ENCODE measurements around the gene POU3F1. TPM values are rescaled to one million over a fixed set of nuclear protein-coding genes. Genes with fewer than 3 reads are reported as not detected.

Gene POU3F1
- polyA plus RNA-seq, 2 of the 4 experiments (the other 2 are of a cell fraction), result not detected

- CTCF ChIA-PET, result interaction anchor here (2.1 to 6.9 kb wide), 2 partner anchors 7 to 21 kb away, joined by 8 to 53 read pairs; partner anchors contain the start of gene SF3A3
Observed at GRCh38 chr1:37997256-37998088, 49.1 kb downstream of the POU3F1 start.

GRCh38 chr1:37995751-37996345 is 50.7 kb downstream of the POU3F1 start:
- Histone ChIP-seq H3K4me3 (no peak overlapping the region), H3K9me3 (no peaks in the 10 kb centered on the region), H3K27ac (no peak overlapping the region), H3K4me1 (peaks cover 22% of the 10 kb centered on the region), H3K4me2 (no peak overlapping the region)
- no peak for DNase-seq (ENCODE audit: low read depth in 1 of 2, low spot score in 1 of 2)
- ChIA-PET POLR2A (no interaction called here), CTCF (interaction anchor here (0.9 kb wide), 1 partner anchor 839 kb away, joined by 3 read pairs; no protein-coding TSS in a partner anchor)
- no peak for TF ChIP-seq JUNB (IDR thresholded peaks at IDR 0.05)
- TF ChIP-seq HOXB13 (CRISPR knock-in tag; IDR thresholded peaks at IDR 0.05; ENCODE audit: low read depth), result no peak
- no peak for TF ChIP-seq RFX5 (IDR thresholded peaks at IDR 0.05)
- TF ChIP-seq KDM1A (IDR thresholded peaks at IDR 0.05; ENCODE audit: low read depth), result no peak
- no peak for TF ChIP-seq JUN (IDR thresholded peaks at IDR 0.05)
- no peak for TF ChIP-seq MAZ (IDR thresholded peaks at IDR 0.05; ENCODE audit: borderline replicate concordance, low read depth, low read length)
- no peak for TF ChIP-seq RARB (CRISPR knock-in tag; IDR thresholded peaks at IDR 0.05)
- TF ChIP-seq ATOH8 (CRISPR knock-in tag; IDR thresholded peaks at IDR 0.05; ENCODE audit: low read depth), result no peak
- no peak for TF ChIP-seq NFE2L2 (conservative IDR thresholded peaks at IDR 0.05; ENCODE audit: low read length)
- no peak for TF ChIP-seq KDM5A (IDR thresholded peaks at IDR 0.05)
- no peak for TF ChIP-seq FOXS1 (CRISPR knock-in tag; IDR thresholded peaks at IDR 0.05)
- TF ChIP-seq EHF (CRISPR knock-in tag; IDR thresholded peaks at IDR 0.05), result no peak
- TF ChIP-seq CBX8 (IDR thresholded peaks at IDR 0.05), result no peak
- no peak for TF ChIP-seq RNF2 (IDR thresholded peaks at IDR 0.05; ENCODE audit: borderline replicate concordance, low read depth)
- TF ChIP-seq EP300 (IDR thresholded peaks at IDR 0.05), result no peak
- TF ChIP-seq FOSB (CRISPR knock-in tag; IDR thresholded peaks at IDR 0.05), result no peak
- no peak for TF ChIP-seq PHF8 (IDR thresholded peaks at IDR 0.05; ENCODE audit: borderline replicate concordance, low read depth)
- TF ChIP-seq REST (IDR thresholded peaks at IDR 0.05), result no peak
- 92% methylated on average over 45 of the region's 46 CpGs for WGBS (ENCODE audit: missing lambda C conversion rate)
- FAIRE-seq, result no peak
- ATAC-seq, result no peak

More at GRCh38 chr1:37997256-37998088, 49.1 kb downstream of the POU3F1 start:
- Histone ChIP-seq H3K27ac (no peak overlapping the region), H3K4me2 (no peak overlapping the region), H3K4me1 (peaks cover 31% of the 10 kb centered on the region), H3K4me3 (no peak overlapping the region), H3K9me3 (no peaks in the 10 kb centered on the region)
- DNase-seq (ENCODE audit: low read depth in 1 of 2, low spot score in 1 of 2), result no peak
- no peak for FAIRE-seq
- TF ChIP-seq ELK1 (IDR thresholded peaks at IDR 0.05; ENCODE audit: low read depth, low read length) (no peak), RFX5 (IDR thresholded peaks at IDR 0.05) (no peak), HEYL (CRISPR knock-in tag; IDR thresholded peaks at IDR 0.05) (no peak), TP53 (CRISPR knock-in tag; IDR thresholded peaks at IDR 0.05) (no peak), ZFP36 (IDR thresholded peaks at IDR 0.05; ENCODE audit: borderline replicate concordance, partially characterized antibody) (no peak), EHMT2 (IDR thresholded peaks at IDR 0.05; ENCODE audit: low read depth) (no peak), ZSCAN20 (CRISPR knock-in tag; IDR thresholded peaks at IDR 0.05) (no peak), MAX (IDR thresholded peaks at IDR 0.05) (no peak), PHF8 (IDR thresholded peaks at IDR 0.05; ENCODE audit: borderline replicate concordance, low read depth) (no peak), CHD4 (IDR thresholded peaks at IDR 0.05; ENCODE audit: borderline replicate concordance) (no peak), RCOR1 (IDR thresholded peaks at IDR 0.05; ENCODE audit: low read depth, low read length) (no peak), CEBPB (IDR thresholded peaks at IDR 0.05) (no peak), HOXB13 (CRISPR knock-in tag; IDR thresholded peaks at IDR 0.05; ENCODE audit: low read depth) (no peak), POLR2AphosphoS2 (conservative IDR thresholded peaks at IDR 0.05; ENCODE audit: low read length) (no peak), ZNF302 (CRISPR knock-in tag; IDR thresholded peaks at IDR 0.05) (no peak), PBX3 (IDR thresholded peaks at IDR 0.05) (no peak), GATA3 (IDR thresholded peaks at IDR 0.05; ENCODE audit: borderline replicate concordance) (no peak), KDM1A (IDR thresholded peaks at IDR 0.05; ENCODE audit: low read depth) (no peak)
- POLR2A ChIA-PET, result no interaction called here
- no peak for ATAC-seq
- WGBS (ENCODE audit: missing lambda C conversion rate), result 97% methylated on average over 9 of the region's 25 CpGs

Measured in A549 (cell line).